ENCODE data around the gene CAPN5. TPM values are rescaled to one million over a fixed set of nuclear protein-coding genes. Genes with fewer than 3 reads are reported as not detected.

CAPN5 gene
- total RNA-seq, 2 experiments from 2014 or later: 5.1 to 6.9 TPM

DNA sequence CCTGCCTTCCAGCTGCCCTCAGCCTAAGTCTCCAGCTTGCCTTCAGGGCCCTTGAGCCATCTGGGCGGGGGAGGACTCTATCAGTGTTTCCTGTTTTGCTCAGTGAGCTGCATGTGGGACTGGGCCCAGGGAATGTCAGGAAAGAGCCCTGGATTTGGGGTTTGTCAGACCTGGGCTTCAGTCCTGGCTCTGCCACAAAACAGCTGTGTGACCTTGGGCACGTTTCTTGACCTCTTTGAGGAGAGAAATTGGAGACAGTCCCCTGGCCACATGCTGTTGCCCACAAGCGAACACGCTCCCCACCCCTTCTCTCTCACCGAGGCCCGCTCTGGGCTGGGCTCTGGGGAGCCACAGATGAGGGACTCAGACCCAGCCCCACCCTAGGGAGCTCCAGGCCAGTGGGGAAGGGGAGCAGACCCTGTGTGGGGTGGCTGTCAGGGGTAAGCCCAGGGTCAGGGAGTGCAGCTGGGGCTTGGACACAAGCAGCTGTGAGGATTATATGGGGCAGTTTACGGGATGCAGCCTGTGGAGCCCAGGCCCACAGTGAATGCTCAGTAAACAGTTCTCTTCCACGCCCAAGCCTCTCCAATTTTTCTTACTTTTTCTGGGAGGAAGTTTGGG is 73.6 kb downstream of the CAPN5 start:
- DNase-seq (no peak), ATAC-seq (ENCODE audit: poor library complexity) (no peak)
- no peaks in the 10 kb centered on the region for H3K36me3 ChIP-seq (ENCODE audit: insufficient read depth, low read length)
- H3K4me3 ChIP-seq (ENCODE audit: low read length): no peak overlapping the region
- H3K36me3 Mint-ChIP-seq (ENCODE audit: low read depth): no peaks in the 10 kb centered on the region
- peaks cover 27% of the 10 kb centered on the region for H3K27me3 Mint-ChIP-seq
- TF ChIP-seq, protein P1, sequence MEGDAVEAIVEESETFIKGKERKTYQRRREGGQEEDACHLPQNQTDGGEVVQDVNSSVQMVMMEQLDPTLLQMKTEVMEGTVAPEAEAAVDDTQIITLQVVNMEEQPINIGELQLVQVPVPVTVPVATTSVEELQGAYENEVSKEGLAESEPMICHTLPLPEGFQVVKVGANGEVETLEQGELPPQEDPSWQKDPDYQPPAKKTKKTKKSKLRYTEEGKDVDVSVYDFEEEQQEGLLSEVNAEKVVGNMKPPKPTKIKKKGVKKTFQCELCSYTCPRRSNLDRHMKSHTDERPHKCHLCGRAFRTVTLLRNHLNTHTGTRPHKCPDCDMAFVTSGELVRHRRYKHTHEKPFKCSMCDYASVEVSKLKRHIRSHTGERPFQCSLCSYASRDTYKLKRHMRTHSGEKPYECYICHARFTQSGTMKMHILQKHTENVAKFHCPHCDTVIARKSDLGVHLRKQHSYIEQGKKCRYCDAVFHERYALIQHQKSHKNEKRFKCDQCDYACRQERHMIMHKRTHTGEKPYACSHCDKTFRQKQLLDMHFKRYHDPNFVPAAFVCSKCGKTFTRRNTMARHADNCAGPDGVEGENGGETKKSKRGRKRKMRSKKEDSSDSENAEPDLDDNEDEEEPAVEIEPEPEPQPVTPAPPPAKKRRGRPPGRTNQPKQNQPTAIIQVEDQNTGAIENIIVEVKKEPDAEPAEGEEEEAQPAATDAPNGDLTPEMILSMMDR (IDR thresholded peaks at IDR 0.05): no peak
- peaks cover 8% of the 10 kb centered on the region for H3K4me1 ChIP-seq (ENCODE audit: insufficient read depth, low read length)
- CTCF ChIA-PET: no interaction called here
- H3K27ac ChIP-seq (ENCODE audit: low read depth in 1 of 2, low read length in 2 of 2): no peak overlapping the region
- H3K27ac Mint-ChIP-seq: no peak overlapping the region
- no peaks in the 10 kb centered on the region for H3K27me3 ChIP-seq (ENCODE audit: control insufficient read depth in 1 of 2, insufficient read depth in 2 of 2, low read length in 2 of 2)
- POLR2A ChIA-PET: no interaction called here
- H3K4me1 Mint-ChIP-seq (ENCODE audit: low read depth): peaks cover 6% of the 10 kb centered on the region
- H3K4me3 Mint-ChIP-seq: no peak overlapping the region
- no peaks in the 10 kb centered on the region for H3K9me3 ChIP-seq (ENCODE audit: control insufficient read depth in 1 of 2, insufficient read depth in 1 of 2, low read length in 2 of 2)
- intact Hi-C loops (cut with DNase I, micrococcal nuclease): no loop called here
- no peaks in the 10 kb centered on the region for H3K9me3 Mint-ChIP-seq

DNA sequence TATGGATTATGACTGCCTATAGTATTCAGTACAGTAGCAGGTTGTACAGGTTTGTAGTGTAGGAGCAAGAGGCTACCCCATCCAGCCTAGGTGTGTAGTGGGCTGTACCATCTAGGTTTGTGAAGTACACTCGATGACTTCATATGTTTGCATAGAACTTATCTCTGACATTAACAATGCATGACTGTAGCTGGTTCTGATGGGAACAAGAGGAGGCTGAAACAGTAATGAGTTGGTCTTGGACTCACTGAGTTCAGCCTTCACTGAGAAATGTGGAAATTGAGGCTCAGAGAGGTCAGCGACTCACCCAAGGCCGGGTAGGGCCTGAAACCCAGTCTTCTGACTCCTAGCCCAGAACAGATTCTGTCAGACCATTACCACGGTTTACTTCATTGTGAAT is 74.3 kb downstream of the CAPN5 start:
- TF ChIP-seq, protein P1 (IDR thresholded peaks at IDR 0.05): no peak
- CTCF ChIA-PET: no interaction called here
- POLR2A ChIA-PET: no interaction called here
- Mint-ChIP-seq H3K4me3 (no peak overlapping the region), H3K4me1 (ENCODE audit: low read depth) (peaks cover 6% of the 10 kb centered on the region), H3K27ac (no peak overlapping the region), H3K9me3 (no peaks in the 10 kb centered on the region), H3K36me3 (ENCODE audit: low read depth) (no peaks in the 10 kb centered on the region), H3K27me3 (peaks cover 27% of the 10 kb centered on the region)
- DNase-seq: no peak
- Histone ChIP-seq H3K4me1 (ENCODE audit: insufficient read depth, low read length) (peaks cover 8% of the 10 kb centered on the region), H3K9me3 (ENCODE audit: control insufficient read depth in 1 of 2, insufficient read depth in 1 of 2, low read length in 2 of 2) (no peaks in the 10 kb centered on the region), H3K4me3 (ENCODE audit: low read length) (no peak overlapping the region), H3K36me3 (ENCODE audit: insufficient read depth, low read length) (no peaks in the 10 kb centered on the region), H3K27me3 (ENCODE audit: control insufficient read depth in 1 of 2, insufficient read depth in 2 of 2, low read length in 2 of 2) (no peaks in the 10 kb centered on the region), H3K27ac (ENCODE audit: low read depth in 1 of 2, low read length in 2 of 2) (no peak overlapping the region)
- intact Hi-C loops (cut with DNase I, micrococcal nuclease): no loop called here
- no peak for ATAC-seq (ENCODE audit: poor library complexity)

DNA sequence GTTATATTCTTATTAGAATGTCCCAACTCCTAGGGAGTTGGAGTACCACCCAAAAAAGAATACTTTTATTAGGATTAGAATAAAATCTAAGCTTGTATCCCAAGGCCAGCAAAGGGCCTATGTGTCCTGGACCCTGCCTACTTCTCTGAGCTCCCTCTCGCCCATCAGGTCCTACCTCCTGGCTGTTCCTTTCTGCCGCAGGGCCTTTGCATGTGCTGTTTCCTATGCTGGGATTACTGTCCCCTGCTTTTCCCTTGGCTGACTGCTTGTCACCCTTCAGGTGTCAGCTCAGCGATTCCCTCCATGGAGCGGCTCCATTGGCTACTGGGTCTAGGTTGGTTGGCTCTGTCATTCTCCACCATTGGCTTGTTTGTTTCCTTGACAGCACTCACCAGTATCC is 74.7 kb downstream of the CAPN5 start:
- peaks cover 24% of the 10 kb centered on the region for H3K27me3 Mint-ChIP-seq
- intact Hi-C loops (cut with DNase I, micrococcal nuclease): no loop called here

More for the DNA sequence above, 74.7 kb downstream of the CAPN5 start:
- TF ChIP-seq, protein P1 (IDR thresholded peaks at IDR 0.05): no peak
- H3K9me3 Mint-ChIP-seq: no peaks in the 10 kb centered on the region
- Histone ChIP-seq H3K36me3 (ENCODE audit: insufficient read depth, low read length) (no peaks in the 10 kb centered on the region), H3K27ac (ENCODE audit: low read depth in 1 of 2, low read length in 2 of 2) (no peak overlapping the region), H3K27me3 (ENCODE audit: control insufficient read depth in 1 of 2, insufficient read depth in 2 of 2, low read length in 2 of 2) (no peaks in the 10 kb centered on the region), H3K4me3 (ENCODE audit: low read length) (no peak overlapping the region), H3K9me3 (ENCODE audit: control insufficient read depth in 1 of 2, insufficient read depth in 1 of 2, low read length in 2 of 2) (no peaks in the 10 kb centered on the region), H3K4me1 (ENCODE audit: insufficient read depth, low read length) (peaks cover 8% of the 10 kb centered on the region)
- ChIA-PET CTCF (no interaction called here), POLR2A (no interaction called here)
- no peak for ATAC-seq (ENCODE audit: poor library complexity)
- no peak for DNase-seq
- H3K4me3 Mint-ChIP-seq: no peak overlapping the region
- H3K4me1 Mint-ChIP-seq (ENCODE audit: low read depth): peaks cover 6% of the 10 kb centered on the region
- H3K27ac Mint-ChIP-seq: no peak overlapping the region
- H3K36me3 Mint-ChIP-seq (ENCODE audit: low read depth): no peaks in the 10 kb centered on the region
